Upper lobe of left lung (tissue), 6 donors: ENCODE measurements around the gene MIA. TPM values are rescaled to one million over a fixed set of nuclear protein-coding genes. Genes with fewer than 3 reads are reported as not detected.
A peak's percentile ranks its signal among the peaks of the same experiment; 100 is the strongest.
"Not testable (repeated sequence)": the region's sequence is repeated elsewhere in the genome, so short reads cannot be mapped to it uniquely, and the experiment has no call there.

ENCODE experiments used
- ATAC-seq, 2 donors: fragments of 200-7000 bp; cut with Tn5 transposase; one replicate each; pipeline ENCODE4 v1.9.1; 2022; ENCODE audit warnings: mild to moderate bottlenecking in 2 of 2, moderate library complexity in 2 of 2; ENCODE audit not compliant: low FRiP score in 2 of 2
- DNase-seq, 2 donors: peaks; one replicate each; pipeline ENCODE4 v3.0.0-alpha.2; 2019 to 2020
- H3K27ac ChIP-seq, 4 donors: fragments of 200-600 bp; sonication (generic); one replicate each; pipeline ENCODE4 v1.5.1; 2016 to 2019
- H3K27me3 ChIP-seq, 4 donors: fragments of 200-600 bp; sonication (generic); one replicate each; pipeline ENCODE4 v1.5.1; 2017 to 2019
- H3K36me3 ChIP-seq, 4 donors: fragments of 200-600 bp; sonication (generic); one replicate each; pipeline ENCODE4 v1.5.1; 2016 to 2019
- H3K4me1 ChIP-seq, 4 donors: fragments of 200-600 bp; sonication (generic); one replicate each; pipeline ENCODE4 v1.5.1; 2018 to 2019
- H3K4me3 ChIP-seq, 4 donors: fragments of 200-600 bp; sonication (generic); one replicate each; pipeline ENCODE4 v1.5.1; 2017 to 2019; ENCODE audit warnings: mild to moderate bottlenecking in 2 of 4, moderate library complexity in 1 of 4
- H3K9me3 ChIP-seq, 4 donors: fragments of 200-600 bp; sonication (generic); one replicate each; pipeline ENCODE4 v1.5.1; 2018 to 2019
- POLR2AphosphoS5 ChIP-seq, 2 donors: sonication (generic); formaldehyde crosslinking; IDR thresholded peaks; one replicate each; pipeline ENCODE4 v1.5.1; 2017; ENCODE audit warnings: antibody characterized with exemption in 2 of 2
- WGBS, 2 donors: methylation state at CpG; one replicate each; pipeline ENCODE4 v1.1.5; 2017 to 2018; 5-methylcytosine and 5-hydroxymethylcytosine counted together
- total RNA-seq, 6 donors: library from RNA; depleted of rRNA in 4 of 6; stranded (reverse); fragments of >200 nt in 4 of 6; gene quantifications; one replicate each; pipeline versions ENCODE4 v1.1.0 to v1.2.1, GENCODE V29; 2016 to 2021
- donor health status: DM: no; HTN: no; CAD: no; lungs with moderate emphysema.
- donor health status: DM: no; HTN: yes; CAD: no; lungs with severe emphysema.

Gene MIA
- total RNA-seq, 6 donors from 2014 or later: 1.2 to 5.2 (median 2.1) TPM; not detected in 3

DNA sequence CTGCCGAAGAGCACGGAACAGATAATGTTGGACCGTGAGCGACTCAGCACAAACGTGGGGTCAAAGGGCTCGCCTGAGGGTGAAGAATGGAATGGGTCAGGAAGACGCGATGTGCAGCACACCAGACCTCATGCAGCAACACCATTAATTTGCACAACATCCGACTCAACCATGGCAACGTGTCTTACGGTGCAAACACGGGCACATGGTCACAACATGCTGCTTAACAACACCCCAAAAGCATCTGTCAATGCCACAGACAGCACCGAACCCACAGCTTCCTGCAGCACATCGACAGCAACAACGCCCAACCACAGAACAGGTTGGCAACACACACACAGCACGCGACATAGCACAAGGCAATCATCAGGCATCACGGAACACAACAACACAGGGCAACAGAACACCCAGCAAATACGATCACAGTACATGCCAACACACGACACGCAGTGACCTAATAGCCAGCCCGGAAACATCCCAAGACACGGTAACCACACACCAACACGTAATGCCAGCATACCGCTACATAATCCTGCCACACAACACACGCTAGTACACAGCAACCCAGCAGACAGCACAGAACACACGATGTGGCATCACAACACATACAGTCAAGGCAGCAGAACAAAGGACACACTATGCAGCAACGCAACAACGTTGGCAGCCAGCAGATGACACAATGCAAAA lies 51.5 kb downstream of the MIA start:
- Histone ChIP-seq H3K4me1 (peaks cover 12 to 26% (median 20%) of the 10 kb centered on the region in 4 donors), H3K36me3 (peaks cover 0 to 15% (median 6%) of the 10 kb centered on the region in 4 donors)
- not testable (repeated sequence) for H3K9me3 ChIP-seq, H3K27ac ChIP-seq, H3K4me3 ChIP-seq, DNase-seq, H3K27me3 ChIP-seq
- TF ChIP-seq POLR2AphosphoS5 (IDR thresholded peaks at IDR 0.05): peak in 1 of 2 donors; percentile 26
- WGBS, 2 donors: 81 to 89% methylated on average over 29 of the region's 29 CpGs
- peak in 1 of 2 donors; percentile 7 for ATAC-seq

Other genes starting within 250 kb of the MIA start
- gene SHKBP1, start 198.6 kb upstream of the MIA start, total RNA-seq: 100 to 1,000 TPM in 2 of 6 donors, 10 to 100 TPM in 4; 60.6 to 232 (median 90.2) TPM
- 100 to 1,000 TPM; 125 to 541 (median 401) TPM for gene LTBP4, start 174.2 kb upstream of the MIA start, total RNA-seq
- 100 to 1,000 TPM in 1 of 6 donors, 10 to 100 TPM in 5; 18.0 to 133 (median 23.8) TPM for gene NUMBL, start 84.9 kb upstream of the MIA start, total RNA-seq
- 100 to 1,000 TPM in 2 of 6 donors, 10 to 100 TPM in 4; 46.2 to 142 (median 65.4) TPM for gene COQ8B, start 58.6 kb upstream of the MIA start, total RNA-seq
- gene ITPKC, start 58.4 kb upstream of the MIA start, total RNA-seq: 10 to 100 TPM; 38.4 to 76.0 (median 55.2) TPM
- 10 to 100 TPM; 16.0 to 28.4 (median 21.5) TPM for gene ACTMAP, start 25.0 kb upstream of the MIA start, total RNA-seq
- gene SNRPA, start 24.3 kb upstream of the MIA start, total RNA-seq: 10 to 100 TPM; 32.4 to 90.1 (median 55.3) TPM
- gene RAB4B, start 2.7 kb downstream of the MIA start, total RNA-seq: 10 to 100 TPM; 39.9 to 78.5 (median 58.6) TPM
- 100 to 1,000 TPM; 170 to 353 (median 211) TPM for gene EGLN2, start 23.7 kb downstream of the MIA start, total RNA-seq
- gene CYP2A6, start 74.9 kb downstream of the MIA start, total RNA-seq: 10 to 100 TPM in 1 of 6 donors, 1 to 10 TPM in 4, not detected in 1; 1.5 to 11.6 (median 2.9) TPM
- 1 to 10 TPM in 1 of 6 donors, under 1 TPM in 2, not detected in 3; 0.59 to 1.8 (median 0.71) TPM for gene CYP2A7, start 106.7 kb downstream of the MIA start, total RNA-seq
- 1 to 10 TPM in 1 of 6 donors, under 1 TPM in 1, not detected in 4; 0.34 to 1.8 TPM for gene CYP2B6, start 215.8 kb downstream of the MIA start, total RNA-seq